ENCODE results near the gene SMAP1.
"Not testable (repeated sequence)": the region's sequence is repeated elsewhere in the genome, so short reads cannot be mapped to it uniquely, and the experiment has no call there.

Gene SMAP1

DNA sequence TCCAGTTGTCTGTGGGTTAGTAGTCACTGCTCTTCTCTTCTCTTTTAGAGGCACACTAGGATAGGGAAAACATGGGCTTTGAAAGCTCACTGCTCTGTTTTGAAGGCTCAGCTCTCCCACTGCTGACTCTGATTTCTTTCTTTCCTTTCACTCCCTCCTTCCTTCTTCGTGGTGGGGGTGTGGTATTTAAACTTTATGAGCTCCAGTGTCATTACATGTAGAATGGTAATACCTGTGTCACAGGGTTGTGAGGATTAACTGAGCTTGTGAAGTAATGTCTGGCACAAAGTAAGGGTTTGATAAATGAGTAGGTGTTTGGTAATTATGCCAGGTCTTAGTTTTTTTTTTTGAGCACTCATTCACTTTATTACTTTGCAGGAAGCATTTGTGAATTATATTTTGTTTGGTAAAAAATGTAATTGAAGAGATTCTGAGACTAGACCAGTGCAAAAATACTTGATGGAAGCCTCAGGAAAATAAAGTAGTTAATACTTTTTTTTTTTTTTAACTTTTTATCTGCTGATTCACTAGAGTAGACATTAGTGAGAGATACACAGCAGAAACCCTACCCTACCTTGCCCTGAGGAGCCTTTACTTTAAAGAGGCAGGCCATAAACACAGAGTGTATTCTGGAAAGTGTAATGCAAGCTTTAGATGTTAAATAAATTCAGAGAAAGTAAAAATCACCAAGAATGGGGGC, 17.3 kb downstream of the SMAP1 start:
- no peak for DNase-seq

DNA sequence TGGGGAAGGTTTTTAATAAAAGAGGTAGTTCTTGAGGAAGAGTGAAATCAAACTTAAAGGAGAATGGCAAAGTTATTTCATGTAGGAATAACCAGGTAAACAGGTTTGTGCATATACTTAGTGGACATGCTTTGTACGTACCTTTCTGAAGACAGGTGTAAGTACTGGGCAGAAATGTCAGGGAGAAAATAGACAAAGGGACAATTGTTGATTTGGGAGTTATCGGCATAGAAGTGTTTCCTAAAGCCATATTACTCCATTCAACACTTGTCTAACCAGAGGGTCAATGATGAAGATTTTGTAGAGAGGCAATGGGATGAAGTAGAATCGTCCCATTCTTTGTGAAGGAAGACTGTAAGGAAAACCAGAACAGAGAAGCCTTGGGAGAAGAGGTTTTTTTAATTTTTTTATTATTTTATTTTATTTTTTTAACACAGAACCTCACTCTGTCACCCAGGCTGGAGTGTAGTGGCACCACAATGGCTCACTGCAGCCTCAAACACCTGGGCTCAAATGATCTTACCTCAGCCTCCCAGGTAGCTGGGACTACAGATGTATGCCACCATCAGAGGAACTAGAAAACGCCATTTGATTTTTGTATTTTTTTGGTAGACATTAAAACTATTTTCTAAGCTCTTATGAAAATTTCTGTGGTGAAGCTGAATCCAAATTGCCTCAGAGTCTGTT, 18.0 kb downstream of the SMAP1 start:
- no peak for DNase-seq

GRCh38 chr6:70686548-70687133, 19.0 kb downstream of the SMAP1 start:
- DNase-seq, result peak in 1 of 2 experiments; percentile 28

DNA sequence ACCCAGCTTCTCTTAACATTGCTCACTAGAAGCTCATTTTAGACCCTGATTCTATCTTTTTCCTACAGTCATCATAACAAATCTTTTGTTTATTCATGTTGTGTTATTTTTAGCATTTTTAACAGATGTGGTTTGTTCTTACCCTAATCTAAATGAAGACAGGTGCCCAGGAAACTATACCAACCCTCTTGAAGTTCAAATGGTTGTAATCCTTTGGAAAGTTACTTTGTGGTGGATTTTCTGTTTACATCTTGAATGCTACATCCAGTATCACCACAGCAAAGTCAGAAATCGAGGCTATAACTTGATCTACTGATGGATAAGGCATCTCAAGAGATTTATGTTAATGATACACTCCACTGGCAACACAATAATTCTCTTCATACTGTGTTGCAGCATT, 26.2 kb downstream of the SMAP1 start:
- DNase-seq, result no peak

DNA sequence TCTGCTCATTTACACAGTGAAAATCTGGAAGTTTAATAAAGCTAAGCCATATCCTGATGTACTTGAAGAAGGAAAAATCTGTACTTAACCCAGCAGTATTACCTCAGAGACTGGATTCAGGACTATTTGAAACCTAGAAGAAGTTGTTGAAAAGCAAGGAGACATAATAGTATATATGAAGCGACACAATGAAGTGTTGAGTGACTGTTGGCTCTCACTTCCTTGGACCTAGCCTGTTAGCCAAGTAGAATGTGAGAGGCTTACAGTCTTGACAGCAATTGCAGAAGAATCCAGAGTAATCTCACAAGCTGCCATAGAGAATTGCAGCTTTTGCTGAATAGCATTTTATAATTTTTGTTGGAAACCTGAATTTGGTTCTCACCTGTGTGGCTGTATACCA, 26.7 kb downstream of the SMAP1 start:
- no peak for DNase-seq

DNA sequence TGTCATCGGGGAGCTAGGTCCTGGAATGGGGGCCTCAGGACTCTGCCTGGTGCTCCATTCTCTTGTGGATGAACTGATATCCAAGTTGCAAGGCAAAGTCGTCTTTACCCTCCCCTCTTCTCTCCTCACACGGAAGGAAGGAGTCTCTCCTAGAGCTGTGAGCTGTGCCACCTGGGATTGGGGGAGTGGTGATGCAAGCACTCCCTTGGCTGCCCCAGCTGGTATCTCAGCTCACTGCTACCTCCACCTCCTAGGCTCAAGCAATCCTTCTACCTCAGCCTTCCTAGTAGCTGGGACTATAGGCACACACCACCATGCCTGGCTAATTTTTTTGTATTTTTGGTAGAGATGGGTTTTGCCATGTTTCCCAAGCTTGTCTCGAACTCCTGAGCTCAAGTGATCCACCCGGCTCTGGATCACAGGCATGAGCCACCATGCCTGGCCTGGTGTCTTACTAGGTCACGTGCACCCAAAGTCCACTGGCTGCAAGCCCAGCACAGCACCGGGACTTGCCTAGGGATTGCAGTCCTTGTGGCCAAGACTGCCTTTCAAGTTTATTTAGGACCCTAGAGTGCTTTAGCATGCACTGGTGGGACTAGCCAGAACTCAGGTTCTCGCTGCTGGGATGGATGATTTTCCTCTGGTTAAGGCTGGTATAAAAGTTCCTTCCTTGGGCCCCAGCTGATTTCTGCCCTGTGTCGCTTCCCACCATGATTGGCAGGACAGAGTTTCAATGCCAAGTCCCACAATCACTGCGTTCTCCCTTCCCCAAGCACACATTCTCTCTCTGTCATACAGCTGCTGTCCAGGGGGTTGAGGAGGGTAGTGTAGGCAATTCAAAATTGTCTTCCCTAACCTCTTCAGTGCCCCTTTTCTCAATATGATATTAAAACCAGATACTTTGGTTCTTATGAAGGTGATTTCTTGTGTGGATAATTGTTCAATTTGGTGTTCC, 33.5 kb downstream of the SMAP1 start:
- DNase-seq, result no peak

DNA sequence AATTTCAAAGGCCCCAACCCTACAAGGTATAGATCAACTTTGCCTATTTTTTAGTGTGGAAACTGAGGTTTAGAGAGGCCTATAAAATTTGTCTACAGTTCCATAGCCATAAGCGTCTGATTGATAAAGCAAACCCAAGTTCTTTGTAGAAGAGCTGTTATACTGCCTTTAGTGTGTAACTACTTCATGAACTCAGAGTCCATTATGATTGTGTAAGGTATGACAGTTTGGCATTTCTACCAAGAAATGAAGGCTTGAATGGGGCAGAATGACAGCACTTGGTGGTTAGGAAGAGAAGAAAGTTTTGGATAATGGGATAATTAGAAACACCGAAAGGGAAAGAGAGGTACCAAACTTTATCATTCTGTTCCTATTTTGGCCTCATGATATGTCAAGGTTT, 38.1 kb downstream of the SMAP1 start:
- DNase-seq, result no peak

GRCh38 chr6:70706491-70707123, 38.9 kb downstream of the SMAP1 start:
- DNase-seq, result peak in 1 of 2 experiments; percentile 38

GRCh38 chr6:70707893-70708292, 40.2 kb downstream of the SMAP1 start:
- no peak for DNase-seq

GRCh38 chr6:70708448-70708847, 40.8 kb downstream of the SMAP1 start:
- no peak for DNase-seq

- no peak for DNase-seq
Measured at GRCh38 chr6:70709826-70710225, 42.1 kb downstream of the SMAP1 start.

DNA sequence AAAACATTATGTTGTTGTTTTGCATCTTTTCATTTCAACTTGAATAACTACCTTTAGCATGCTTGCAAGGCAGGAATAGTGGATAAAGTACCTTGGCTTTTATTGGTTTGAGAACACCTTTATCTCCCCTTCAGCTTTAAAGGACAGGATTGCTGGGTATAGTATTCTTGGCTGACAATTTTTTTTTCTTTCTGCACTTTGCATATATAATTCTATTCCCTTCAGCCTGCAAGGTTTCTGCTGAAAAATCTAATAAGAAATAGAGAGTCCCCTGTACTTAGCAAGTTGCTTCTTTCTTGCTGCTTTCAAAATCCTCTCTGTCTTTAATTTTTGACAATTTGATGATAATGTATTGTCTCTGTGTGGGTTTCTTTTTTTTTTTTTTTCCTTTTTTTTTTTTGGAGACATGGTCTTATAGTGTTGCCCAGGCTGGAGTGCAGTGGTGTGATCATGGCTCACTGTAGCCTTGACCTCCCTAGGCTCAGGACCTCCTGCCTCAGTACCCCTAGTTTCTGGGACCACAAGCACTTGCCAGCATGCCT, 47.1 kb downstream of the SMAP1 start:
- DNase-seq, result no peak

- DNase-seq, result no peak
Measured at GRCh38 chr6:70717038-70717801, 49.5 kb downstream of the SMAP1 start.

DNA sequence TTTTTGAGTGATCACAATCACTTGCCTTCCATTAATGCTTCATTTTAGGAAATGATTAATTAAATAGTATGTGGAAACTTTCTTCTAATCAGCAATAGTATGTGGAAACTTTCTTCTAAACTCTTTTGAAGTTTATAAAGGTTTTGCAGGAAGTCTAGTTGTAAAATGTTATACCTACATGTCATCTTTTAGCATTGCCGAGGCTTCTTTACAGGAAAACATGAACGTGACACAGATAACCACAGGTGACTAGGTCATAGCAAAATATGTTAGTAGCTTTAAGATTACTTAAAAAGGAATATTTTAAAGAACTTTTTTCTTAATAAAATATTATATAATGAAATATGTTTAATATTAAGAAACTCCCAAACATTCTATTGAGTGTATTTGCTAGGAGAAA, 56.8 kb downstream of the SMAP1 start:
- DNase-seq, result no peak

DNA sequence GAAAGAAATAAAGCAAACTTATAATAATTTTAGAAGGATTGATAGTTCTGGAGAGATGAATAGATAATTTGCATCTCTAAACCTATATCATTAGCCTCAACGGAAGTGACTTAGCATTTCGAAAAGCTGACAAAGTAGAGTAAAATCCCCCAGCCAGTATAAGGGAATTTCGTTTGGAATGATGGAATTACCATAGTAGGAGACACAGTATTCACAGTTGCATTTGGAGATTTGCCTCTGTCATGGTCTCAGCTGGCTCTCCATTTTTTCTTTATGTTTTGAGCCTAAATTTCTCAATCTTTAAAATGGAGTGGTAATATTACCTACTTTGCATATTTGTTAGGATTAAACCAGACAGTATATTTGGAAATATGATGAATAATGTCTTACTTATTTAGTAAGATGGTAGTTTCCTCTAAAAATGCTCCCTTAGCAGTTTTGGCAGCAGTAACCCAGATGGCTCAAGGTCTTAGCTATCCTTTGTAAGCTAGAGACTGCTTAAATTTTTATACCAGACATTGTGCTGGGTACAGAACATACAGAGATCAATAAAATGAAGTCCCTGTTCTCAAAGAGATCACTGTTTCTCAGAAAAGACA, 58.2 kb downstream of the SMAP1 start:
- no peak for DNase-seq

DNA sequence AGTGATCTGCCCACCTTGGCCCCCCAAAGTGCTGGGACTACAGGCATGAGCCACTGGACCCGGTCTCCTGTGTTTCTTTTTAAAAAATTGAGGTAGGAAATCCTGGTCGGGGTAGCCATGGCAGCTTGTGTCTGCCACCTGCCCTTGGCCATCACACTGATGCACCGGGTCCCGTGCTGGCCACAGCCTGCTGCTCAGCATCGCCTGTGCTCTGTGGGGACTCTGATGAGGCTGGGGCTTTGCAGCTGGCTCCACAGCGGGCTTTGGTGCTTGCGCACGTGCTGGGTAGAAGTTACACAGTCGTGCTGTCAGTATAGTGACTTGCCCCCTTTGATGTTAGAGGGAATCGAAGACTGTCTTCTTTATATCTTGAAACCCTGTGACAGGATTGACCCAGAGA, 66.7 kb downstream of the SMAP1 start:
- no peak for DNase-seq

- no peak for DNase-seq
Measured at GRCh38 chr6:70734979-70735378, 67.3 kb downstream of the SMAP1 start.

- no peak for DNase-seq
Measured at GRCh38 chr6:70735513-70735912, 67.8 kb downstream of the SMAP1 start.

DNA sequence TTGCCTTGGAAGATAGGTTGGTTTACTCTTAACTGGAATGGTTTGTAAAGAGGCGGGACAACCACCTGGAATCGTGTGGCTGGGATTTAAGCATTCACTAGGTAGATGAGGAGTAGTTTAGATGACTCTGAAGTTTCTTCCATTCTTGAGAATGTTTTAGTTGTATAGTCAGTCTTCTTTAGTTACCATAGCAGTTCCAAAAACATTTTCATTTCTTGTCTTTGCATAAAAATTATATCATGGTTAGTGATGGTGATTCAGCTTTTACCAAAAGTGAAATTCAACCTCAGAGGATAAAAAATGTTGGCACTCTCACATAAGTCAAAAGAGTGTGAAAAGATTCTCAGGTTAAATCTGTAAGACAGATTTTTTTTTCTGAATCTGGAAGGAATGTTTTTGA, 70.3 kb downstream of the SMAP1 start:
- no peak for DNase-seq

GRCh38 chr6:70739534-70739933, 71.9 kb downstream of the SMAP1 start:
- no peak for DNase-seq

DNA sequence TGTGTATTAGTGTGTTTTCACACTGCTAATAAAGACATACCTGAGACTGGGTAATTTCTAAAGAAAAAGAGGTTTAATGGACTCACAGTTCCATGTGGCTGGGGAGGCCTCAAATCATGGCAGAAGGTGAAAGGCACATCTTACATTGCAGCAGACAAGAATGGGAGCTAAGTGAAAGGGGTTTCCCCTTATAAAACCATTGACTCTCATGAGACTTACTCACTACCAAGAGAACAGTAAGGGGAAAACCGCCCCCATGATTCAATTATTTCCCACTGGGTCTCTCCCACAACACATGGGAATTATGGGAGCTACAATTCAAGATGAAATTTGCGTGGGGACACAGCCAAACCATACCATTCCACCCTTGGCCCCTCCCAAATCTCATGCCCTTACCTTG, 73.1 kb downstream of the SMAP1 start:
- not testable (repeated sequence) for DNase-seq

Data from NCI-H1930 (cell line).